Natural killer cell (primary cell): ENCODE data around the gene ZBTB25. TPM values are rescaled to one million over a fixed set of nuclear protein-coding genes. Genes with fewer than 3 reads are reported as not detected.
A peak's percentile ranks its signal among the peaks of the same experiment; 100 is the strongest.

Experiments used
- ATAC-seq, 3 donors: fragments of 150-1000 bp in 2 of 3; fragments of 200-7000 bp in 1 of 3; cut with Tn5 transposase; 1 replicate in 1 of 3; 2 replicates in 2 of 3; pipeline ENCODE4 v1.10.0; 2021; ENCODE audit warnings: mild to moderate bottlenecking in 2 of 3, moderate library complexity in 2 of 3
- DNase-seq, 2 donors: peaks; one replicate each; pipeline versions ENCODE4 v3.0.0 to v3.0.0-alpha.2; 2013 to 2021; ENCODE audit warnings: mixed read lengths in 1 of 2
- H3K27ac ChIP-seq: one replicate; pipeline ENCODE4 v1.5.1; 2013; ENCODE audit warnings: mild to moderate bottlenecking, low read length
- H3K27me3 ChIP-seq: one replicate; pipeline ENCODE4 v1.6.1; 2013; ENCODE audit warnings: low read length; ENCODE audit not compliant: control insufficient read depth, insufficient read depth
- H3K36me3 ChIP-seq: one replicate; pipeline ENCODE4 v1.6.1; 2013; ENCODE audit warnings: low read length; ENCODE audit not compliant: control insufficient read depth, insufficient read depth
- H3K4me1 ChIP-seq: one replicate; pipeline ENCODE4 v1.6.1; 2013; ENCODE audit warnings: low read length; ENCODE audit not compliant: control insufficient read depth, insufficient read depth
- H3K4me3 ChIP-seq: one replicate; pipeline ENCODE4 v1.5.1; 2013; ENCODE audit warnings: low read length
- H3K9me3 ChIP-seq: one replicate; pipeline ENCODE4 v1.6.1; 2013; ENCODE audit warnings: low read length; ENCODE audit not compliant: control insufficient read depth, insufficient read depth
- H3K27ac Mint-ChIP-seq, 2 donors: one replicate each; pipeline ENCODE4 v1.8.0; 2022; ENCODE audit warnings: mild to moderate bottlenecking in 2 of 2, mixed read lengths in 2 of 2, moderate library complexity in 1 of 2
- H3K27me3 Mint-ChIP-seq, 2 donors: one replicate each; pipeline ENCODE4 v1.8.0; 2022; ENCODE audit warnings: low read depth in 2 of 2, mixed read lengths in 2 of 2
- H3K36me3 Mint-ChIP-seq: one replicate; pipeline ENCODE4 v1.8.0; 2022; ENCODE audit warnings: mixed read lengths
- H3K4me1 Mint-ChIP-seq, 2 donors: one replicate each; pipeline ENCODE4 v1.8.0; 2022; ENCODE audit warnings: mixed read lengths in 2 of 2
- H3K4me3 Mint-ChIP-seq: one replicate; pipeline ENCODE4 v1.8.0; 2022; ENCODE audit warnings: mild to moderate bottlenecking, moderate library complexity, mixed read lengths
- H3K9me3 Mint-ChIP-seq, 2 donors: one replicate each; pipeline ENCODE4 v1.8.0; 2022; ENCODE audit warnings: mixed read lengths in 2 of 2
- WGBS: methylation state at CpG from one replicate; pipeline ENCODE4 v1.1.7; 2013; ENCODE audit warnings: missing lambda C conversion rate; ENCODE audit not compliant: insufficient coverage; 5-methylcytosine and 5-hydroxymethylcytosine counted together
- intact Hi-C: fragments of 100-400 bp; cut with micrococcal nuclease; formaldehyde crosslinking; loops from one replicate; pipeline ENCODE4 v1.14.2; 2022
- total RNA-seq, 4 donors: library from RNA; stranded (reverse); fragments of 120-200 nt in 1 of 4; gene quantifications; one replicate each; pipeline versions ENCODE4 v1.2.3 to v1.2.4, GENCODE V29; 2013 to 2022
- TF ChIP-seq, protein P1 (sequence below): fragments of 200-600 bp; IDR thresholded peaks from one replicate; pipeline ENCODE4 v1.8.0; 2022; ENCODE audit warnings: antibody characterized with exemption

ZBTB25 gene
- total RNA-seq, 3 donors from 2014 or later (not counting 1 experiment from before 2014, with no cell fraction given), result 29.7 to 36.7 (median 31.1) TPM

- Histone ChIP-seq H3K27me3 (no peaks in the 10 kb centered on the region), H3K4me1 (peaks cover 48% of the 10 kb centered on the region), H3K27ac (peak within 1 kb of the TSS; percentile 100), H3K4me3 (peak within 1 kb of the TSS; percentile 99), H3K9me3 (no peaks in the 10 kb centered on the region), H3K36me3 (no peaks in the 10 kb centered on the region)
- ATAC-seq, result peak; percentile 39 to 66 (median 53)
- no peaks in the 10 kb centered on the region for H3K9me3 Mint-ChIP-seq
- peak; percentile 86 to 92 for DNase-seq
- intact Hi-C loops, result loop anchor here (5.0 to 10.0 kb wide), 3 partner anchors 37 to 200 kb away; partner anchors contain the start of genes AKAP5, MTHFD1 and PLEKHG3
- no peaks in the 10 kb centered on the region for H3K36me3 Mint-ChIP-seq
- WGBS, result under 1% methylated on average over 63 of the region's 63 CpGs
- no peaks in the 10 kb centered on the region for H3K27me3 Mint-ChIP-seq
- peaks cover 72 to 81% of the 10 kb centered on the region in 2 donors for H3K4me1 Mint-ChIP-seq
- TF ChIP-seq, protein P1, sequence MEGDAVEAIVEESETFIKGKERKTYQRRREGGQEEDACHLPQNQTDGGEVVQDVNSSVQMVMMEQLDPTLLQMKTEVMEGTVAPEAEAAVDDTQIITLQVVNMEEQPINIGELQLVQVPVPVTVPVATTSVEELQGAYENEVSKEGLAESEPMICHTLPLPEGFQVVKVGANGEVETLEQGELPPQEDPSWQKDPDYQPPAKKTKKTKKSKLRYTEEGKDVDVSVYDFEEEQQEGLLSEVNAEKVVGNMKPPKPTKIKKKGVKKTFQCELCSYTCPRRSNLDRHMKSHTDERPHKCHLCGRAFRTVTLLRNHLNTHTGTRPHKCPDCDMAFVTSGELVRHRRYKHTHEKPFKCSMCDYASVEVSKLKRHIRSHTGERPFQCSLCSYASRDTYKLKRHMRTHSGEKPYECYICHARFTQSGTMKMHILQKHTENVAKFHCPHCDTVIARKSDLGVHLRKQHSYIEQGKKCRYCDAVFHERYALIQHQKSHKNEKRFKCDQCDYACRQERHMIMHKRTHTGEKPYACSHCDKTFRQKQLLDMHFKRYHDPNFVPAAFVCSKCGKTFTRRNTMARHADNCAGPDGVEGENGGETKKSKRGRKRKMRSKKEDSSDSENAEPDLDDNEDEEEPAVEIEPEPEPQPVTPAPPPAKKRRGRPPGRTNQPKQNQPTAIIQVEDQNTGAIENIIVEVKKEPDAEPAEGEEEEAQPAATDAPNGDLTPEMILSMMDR, result no peak
- H3K4me3 Mint-ChIP-seq, result peak within 1 kb of the TSS; percentile 98
- H3K27ac Mint-ChIP-seq, result peak within 1 kb of the TSS; percentile 99
Measured at GRCh38 chr14:64504310-64504896, 765 bp upstream of the ZBTB25 start, which contains the start of gene ZBTB1. Gene ZBTB1 (plus strand): TSS chr14:64504770. CDS start chr14:64521505, 16,735 bp downstream.

GRCh38 chr14:64502887-64503433 is 678 bp downstream of the ZBTB25 start:
- no peaks in the 10 kb centered on the region for H3K27me3 ChIP-seq
- no peaks in the 10 kb centered on the region for H3K9me3 Mint-ChIP-seq
- intact Hi-C loops, result loop anchor here (1.0 to 10.0 kb wide), 5 partner anchors 36 to 202 kb away; partner anchors contain the start of genes AKAP5, HSPA2, MTHFD1 and PLEKHG3
- DNase-seq (peak; percentile 21 to 63), ATAC-seq (no peak)
- WGBS, result 0% methylated on average over 29 of the region's 29 CpGs
- peaks cover 59 to 66% of the 10 kb centered on the region in 2 donors for H3K4me1 Mint-ChIP-seq
- H3K4me3 ChIP-seq, result peak overlapping the region; percentile 99
- no peaks in the 10 kb centered on the region for H3K27me3 Mint-ChIP-seq
- H3K27ac ChIP-seq, result peak overlapping the region; percentile 100
- peaks cover 3% of the 10 kb centered on the region for H3K36me3 ChIP-seq
- peak overlapping the region; percentile 99 for H3K27ac Mint-ChIP-seq
- TF ChIP-seq, protein P1, result no peak
- H3K4me1 ChIP-seq, result peaks cover 42% of the 10 kb centered on the region
- H3K36me3 Mint-ChIP-seq, result no peaks in the 10 kb centered on the region
- H3K9me3 ChIP-seq, result no peaks in the 10 kb centered on the region
- peak overlapping the region; percentile 98 for H3K4me3 Mint-ChIP-seq

GRCh38 chr14:64502456-64502855 is 1.2 kb downstream of the ZBTB25 start:
- WGBS, result 41% methylated on average over 5 of the region's 6 CpGs
- Mint-ChIP-seq H3K27ac (peak overlapping the region; percentile 99), H3K4me1 (peaks cover 54 to 61% of the 10 kb centered on the region in 2 donors), H3K36me3 (no peaks in the 10 kb centered on the region), H3K27me3 (no peaks in the 10 kb centered on the region), H3K9me3 (no peaks in the 10 kb centered on the region), H3K4me3 (peak overlapping the region; percentile 98)
- TF ChIP-seq, protein P1, result no peak
- Histone ChIP-seq H3K36me3 (peaks cover 7% of the 10 kb centered on the region), H3K27ac (peak overlapping the region; percentile 100), H3K4me3 (peak overlapping the region; percentile 99), H3K27me3 (no peaks in the 10 kb centered on the region), H3K4me1 (peaks cover 38% of the 10 kb centered on the region), H3K9me3 (no peaks in the 10 kb centered on the region)
- no peak for ATAC-seq
- peak; percentile 16 to 60 for DNase-seq
- intact Hi-C loops, result loop anchor here (5.0 to 10.0 kb wide), 3 partner anchors 35 to 202 kb away; partner anchors contain the start of genes AKAP5, MTHFD1 and PLEKHG3
